ENCODE results near the gene SEC14L5.

The SEC14L5 gene

DNA sequence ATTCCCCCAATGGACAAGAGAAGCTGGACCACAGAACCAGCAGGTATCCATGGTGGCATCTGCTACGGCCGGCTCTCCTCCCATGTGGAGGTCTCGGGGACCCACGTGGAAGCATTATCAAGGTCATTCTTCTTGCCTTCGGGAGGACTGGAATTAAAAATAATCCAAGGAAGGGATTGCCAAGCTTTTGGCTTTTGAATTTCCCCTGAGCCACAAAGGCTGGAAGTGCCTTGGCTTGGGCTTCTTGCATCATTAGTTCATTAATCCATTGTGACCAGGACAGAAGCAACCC lies 59.5 kb downstream of the SEC14L5 start:
- DNase-seq, result no peak

DNA sequence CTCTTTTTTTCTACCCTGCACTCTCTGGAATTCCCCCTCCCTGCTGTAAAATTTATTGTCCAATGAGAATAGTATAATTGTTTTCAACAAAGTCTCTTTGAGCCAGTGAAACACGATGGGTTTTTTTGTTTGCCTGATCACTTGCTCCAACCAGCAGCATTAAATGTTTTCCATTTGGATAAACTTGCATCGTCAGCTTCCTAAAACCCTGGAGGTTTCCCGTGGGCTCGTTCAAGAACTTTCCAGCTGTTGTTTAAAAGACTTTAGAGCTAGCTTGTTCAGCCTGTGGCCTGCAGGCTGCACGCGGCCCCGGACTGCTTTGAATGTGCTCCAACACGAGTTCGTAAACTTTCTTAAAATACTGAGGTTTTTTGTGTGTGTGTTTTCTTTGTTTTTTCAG lies 60.7 kb downstream of the SEC14L5 start:
- DNase-seq, result no peak

DNA sequence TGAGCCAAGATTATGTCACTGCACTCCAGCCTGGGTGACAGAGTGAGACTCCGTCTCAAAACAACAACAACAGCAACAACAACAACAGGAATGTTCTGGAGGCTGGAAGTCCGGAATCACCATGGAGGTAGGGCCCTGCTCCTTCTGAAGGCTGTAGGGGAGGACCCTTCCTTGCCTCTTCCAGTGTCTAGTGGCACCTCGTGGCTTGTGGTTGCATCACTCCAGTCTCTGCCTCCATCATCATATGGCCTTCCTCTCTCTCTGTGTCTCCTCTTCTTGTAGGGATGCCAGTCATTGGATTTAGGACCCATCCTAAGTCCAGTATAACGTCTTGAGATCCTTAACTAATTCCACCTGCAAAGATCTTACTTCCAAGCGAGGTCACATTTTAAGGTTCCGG lies 61.6 kb downstream of the SEC14L5 start:
- no peak for DNase-seq

DNA sequence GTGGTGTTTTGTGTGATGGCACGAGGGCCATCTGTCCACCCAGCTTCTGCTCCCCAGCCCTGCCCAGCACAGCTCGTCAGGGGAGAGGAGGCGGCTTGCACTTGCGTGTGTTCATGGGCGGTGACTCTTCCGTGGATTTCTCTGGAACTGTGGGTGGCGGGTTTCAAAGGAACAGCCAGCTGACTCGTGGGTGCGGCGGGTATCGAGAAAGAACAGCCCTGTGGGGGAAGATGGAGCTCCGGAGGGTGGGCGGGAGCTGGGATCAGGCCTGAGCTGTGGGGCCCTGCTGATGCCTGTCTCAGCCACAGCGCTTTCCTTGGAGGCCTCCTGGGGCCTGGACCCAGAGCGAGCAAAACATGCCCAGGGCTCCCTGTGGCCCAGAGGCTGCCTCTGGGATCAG lies 62.4 kb downstream of the SEC14L5 start:
- DNase-seq, result no peak

DNA sequence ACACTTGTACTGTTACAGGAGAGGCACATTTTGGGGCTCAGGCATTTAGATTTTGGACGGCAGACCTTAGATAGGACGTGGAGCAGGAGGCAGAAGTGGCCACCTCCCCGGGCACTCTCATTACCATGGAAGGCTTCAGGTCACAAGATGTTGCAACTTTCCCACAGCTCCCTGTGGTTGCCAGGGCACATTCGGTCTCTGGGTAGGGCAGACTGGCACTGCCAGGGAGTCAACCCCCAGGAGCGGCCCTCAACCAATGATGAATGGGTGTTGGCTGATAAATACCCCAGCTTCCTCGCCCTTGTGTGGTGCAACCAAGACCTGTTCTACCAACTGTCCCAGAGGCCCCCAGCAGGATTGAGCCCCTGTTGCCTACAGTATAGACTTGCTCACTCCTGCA lies 64.4 kb downstream of the SEC14L5 start:
- DNase-seq, result no peak

DNA sequence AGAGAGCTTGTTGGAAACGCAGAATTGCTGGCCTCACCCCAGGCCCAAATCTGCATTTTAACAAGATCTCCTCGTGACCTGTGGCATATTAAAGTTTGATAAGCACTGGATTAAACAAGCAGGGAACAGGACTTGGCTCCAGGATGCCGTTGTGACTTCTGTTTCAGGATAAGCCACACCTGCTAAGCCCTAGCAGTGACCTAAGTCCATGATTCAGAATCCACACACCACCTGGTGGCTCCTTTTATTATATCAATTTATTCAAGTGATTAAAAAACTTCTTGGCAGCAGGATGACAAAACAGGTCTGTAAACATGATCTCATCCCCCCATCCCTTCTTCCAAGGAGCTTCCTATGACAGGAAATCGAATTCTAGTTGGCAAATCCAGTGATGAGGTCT lies 66.5 kb downstream of the SEC14L5 start:
- DNase-seq, result no peak

DNA sequence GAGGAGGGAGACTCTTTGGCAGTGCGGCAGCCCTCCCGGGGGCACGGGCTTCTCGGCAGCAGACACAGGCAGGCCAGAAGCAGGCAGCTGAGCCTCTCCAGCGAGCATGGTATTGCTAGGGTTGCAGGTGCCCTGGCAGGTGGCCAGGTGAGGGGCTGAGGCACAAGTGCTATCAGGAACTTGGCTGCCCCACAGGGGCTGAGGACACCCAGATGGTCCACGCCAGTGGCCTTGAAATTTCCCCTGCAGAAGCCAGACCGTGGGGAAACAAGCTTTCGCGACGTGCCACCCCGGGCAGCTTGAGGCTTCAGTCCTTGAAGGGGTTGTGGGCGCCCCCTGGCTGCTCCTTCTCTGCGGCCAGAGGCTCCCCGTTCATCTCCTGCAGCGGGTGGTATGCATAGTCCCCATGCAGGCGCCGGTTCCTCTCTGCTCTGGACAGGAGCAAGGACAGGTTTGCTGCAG lies 67.1 kb downstream of the SEC14L5 start:
- DNase-seq, result no peak

DNA sequence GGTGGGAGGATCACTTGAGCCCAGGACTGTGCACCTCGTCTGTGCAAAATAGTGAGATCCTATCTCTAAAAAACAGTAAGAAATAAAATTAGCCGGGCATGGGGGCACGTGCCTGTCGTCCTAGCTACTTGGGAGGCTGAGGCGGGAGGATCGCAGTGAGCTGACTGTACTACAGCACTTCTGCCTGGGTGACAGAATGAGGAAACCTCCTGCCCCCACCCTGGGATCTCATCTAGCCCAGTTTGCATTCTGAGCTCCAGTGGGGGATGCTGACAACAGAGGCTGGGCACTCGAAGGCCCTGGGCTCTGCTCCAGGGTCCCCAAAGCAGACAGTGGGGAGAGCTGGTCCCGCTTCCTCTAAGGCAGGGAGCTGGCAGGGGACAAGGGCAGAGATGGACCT lies 68.5 kb downstream of the SEC14L5 start:
- no peak for DNase-seq

DNA sequence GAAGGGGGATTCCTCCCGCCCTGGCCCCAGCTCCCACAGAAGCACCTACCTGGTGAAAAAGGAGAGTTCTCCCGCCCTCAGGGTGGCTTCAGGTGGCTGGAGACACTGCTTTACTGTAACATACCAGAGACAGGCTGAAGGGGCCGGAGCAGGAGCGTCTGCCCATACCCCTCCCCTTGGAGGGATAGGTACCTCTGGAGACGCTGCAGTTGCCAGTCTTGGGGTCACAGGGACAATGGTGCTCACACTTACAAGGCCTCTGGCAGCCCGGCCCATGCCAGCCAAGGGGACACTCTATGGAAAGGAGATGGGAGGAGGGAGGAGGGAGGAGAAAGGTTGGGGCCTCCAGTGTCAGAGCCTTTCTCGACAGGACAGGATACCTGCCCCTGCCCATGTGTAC lies 69.0 kb downstream of the SEC14L5 start:
- DNase-seq, result no peak

DNA sequence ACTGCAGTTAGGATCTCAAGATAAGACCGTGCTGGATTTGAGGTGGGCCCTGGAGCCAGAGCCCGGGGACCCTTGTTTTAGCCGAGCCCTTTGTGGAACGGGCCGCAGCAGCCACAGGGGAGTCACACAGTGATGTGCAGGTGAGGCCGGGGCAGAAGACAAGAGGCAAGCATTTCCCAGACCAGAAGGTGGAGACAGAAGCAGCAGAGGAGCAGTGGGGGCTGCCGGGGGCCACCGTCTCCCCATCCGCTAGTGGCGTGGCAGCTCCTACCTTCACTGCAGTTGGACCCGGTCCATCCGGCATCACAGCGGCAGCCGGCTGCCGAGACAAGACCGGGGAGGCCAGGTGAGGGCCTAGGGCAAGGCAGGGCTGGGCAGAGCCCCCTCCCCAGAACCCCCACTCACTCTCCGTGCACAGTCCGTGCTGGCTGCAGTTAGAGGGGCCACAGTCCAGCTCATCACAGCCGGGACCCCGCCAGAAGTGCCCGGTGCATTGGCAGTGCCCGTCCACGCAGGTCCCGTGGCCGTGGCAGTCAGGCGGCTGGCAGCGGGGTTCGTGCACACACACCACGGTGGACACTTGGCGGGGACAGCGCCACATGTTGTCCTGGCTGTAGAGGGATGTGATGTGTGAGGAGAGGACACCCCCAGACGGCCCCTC lies 69.6 kb downstream of the SEC14L5 start:
- no peak for DNase-seq

DNA sequence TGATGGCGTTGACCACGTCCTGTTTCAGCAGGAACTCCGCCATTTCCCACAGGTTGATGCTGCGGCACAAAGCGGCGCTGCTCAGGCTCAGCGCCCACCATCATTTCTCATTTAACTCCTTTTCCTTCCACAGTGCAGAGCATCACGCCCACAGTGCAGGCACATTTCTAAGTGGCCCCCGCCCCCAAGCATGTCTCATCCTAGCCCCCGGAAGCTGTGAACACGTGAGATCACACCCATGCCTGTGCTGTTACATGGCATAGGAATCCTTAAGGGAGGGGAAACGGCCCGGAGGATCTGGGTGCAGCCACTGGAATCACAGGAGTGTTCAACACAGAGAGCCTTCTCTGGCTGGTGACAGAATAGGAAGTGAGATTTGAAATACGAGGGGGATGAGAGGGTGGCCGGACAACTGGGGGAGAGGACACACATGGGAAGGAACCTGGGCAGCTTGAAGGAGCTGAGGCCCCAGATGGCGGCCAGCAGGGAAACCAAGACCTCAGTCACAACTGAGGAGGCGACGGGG lies 70.9 kb downstream of the SEC14L5 start:
- DNase-seq, result no peak

DNA sequence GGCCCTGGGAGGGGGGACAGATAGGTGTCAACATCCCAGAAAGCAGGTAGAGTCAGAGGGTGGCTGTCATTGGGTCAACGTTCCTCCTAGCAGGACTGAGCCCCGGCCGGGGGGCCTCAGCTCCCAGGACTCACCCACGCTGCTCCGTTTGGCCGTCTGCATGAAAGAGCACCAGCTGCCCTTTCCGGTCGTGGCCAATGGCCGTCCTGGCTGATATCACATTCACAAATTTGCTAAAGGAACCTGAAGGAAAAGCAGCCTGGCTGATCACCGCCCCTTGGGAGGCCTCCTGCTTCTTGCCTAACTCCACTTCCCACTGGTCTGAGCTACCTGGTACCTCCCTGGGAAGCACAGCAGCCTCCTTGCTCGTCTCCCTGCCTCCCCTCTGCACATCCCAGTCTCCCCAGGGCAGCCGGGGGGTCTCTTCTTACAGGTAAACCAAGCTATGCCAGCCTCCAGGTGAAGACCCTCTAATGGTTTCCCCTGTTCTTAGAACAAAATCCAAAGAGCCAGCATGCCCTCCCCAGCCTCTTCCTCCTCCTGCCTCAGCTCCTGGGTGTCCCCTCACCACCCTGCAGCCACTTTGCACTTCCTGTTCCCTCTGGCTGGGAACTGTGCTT lies 72.2 kb downstream of the SEC14L5 start:
- DNase-seq, result no peak

DNA sequence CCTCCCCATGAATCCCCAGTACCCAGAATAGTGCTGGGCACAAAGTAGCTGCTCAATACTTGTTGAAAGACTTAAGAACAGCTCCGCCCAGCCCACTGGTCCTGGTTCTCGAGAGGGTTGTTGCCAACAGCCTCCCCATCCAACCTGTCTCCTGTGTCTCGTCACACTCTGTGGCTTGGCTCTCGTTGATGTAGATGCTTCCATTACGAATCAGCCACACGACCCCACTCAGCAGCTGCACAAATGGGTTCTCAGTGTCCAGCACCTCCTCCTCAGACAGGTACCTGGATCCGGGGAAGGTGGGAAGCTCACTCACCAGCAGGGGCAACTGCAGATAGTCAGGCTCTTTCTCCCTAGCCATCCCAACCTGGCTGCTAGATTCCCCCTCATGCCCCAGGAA lies 73.5 kb downstream of the SEC14L5 start:
- DNase-seq, result no peak

DNA sequence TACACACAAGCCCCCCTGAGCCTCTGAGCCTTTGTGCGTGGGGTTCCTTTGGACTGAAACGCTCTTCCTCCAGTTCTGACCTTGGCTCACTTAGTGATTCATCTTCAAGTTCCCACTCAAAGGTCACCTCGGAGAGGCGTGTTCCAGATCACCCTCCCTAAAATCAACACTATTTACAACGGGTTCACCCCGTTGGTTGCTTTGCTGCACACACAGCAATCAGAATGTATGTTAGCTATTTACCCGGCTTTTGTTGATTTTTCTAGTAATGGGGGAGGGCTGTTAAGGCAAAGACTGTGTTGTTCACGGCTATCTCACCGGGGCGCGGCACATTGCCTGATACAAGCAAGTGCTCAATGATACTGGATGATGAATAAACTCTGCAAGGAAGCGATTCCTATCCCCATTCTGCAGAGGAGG lies 74.6 kb downstream of the SEC14L5 start:
- DNase-seq, result no peak

DNA sequence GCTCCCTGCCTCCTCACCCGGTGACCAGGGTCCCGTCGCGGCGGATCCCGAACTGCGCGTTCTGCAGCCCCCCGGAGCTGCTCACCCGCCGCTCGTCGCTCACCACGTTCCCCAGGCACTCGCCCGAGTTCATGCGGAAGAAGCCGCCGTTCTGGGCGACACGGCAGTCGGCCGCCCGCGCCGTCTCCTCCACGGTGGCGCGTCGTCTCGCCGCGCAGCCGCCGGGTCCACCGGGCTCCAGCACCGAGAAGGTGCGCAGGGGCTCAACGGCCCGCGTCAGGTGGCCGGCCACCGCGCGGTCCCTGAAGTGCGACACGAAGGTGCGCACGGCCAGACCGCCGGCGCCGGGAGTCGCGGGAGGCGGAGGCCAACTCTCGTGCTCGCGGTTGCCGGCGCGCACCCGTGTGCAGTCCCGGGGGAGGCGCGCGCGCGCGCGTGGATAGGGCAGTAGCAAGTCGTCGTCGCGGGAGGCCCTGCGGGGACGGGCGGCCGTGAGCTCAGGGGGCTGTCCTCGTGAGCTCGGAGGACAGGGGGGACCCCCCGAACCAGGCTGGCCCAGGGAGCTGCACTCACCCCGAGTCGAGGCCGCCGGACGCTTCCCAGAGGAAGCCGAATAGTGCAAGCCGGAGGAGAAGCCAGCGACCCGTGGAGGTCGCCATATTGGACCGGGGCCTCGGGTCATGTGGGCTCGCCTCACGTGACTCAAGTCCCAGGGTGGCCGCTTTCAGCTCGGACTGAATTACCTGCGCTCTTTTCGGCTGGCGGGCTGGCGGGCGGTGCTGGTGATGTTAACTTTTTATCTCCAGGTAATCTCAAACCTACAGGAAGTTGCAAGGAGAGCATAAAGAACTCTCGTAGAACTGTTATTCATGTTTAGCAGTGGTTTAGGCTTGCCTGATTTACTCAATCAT lies 75.4 kb downstream of the SEC14L5 start, which contains the start of gene NAGPA:
TSS of gene NAGPA (minus strand) at position 680 of the 911 bp plus-strand sequence. CDS start at position 659, 21 bp downstream.
- DNase-seq, result peak; percentile 87

DNA sequence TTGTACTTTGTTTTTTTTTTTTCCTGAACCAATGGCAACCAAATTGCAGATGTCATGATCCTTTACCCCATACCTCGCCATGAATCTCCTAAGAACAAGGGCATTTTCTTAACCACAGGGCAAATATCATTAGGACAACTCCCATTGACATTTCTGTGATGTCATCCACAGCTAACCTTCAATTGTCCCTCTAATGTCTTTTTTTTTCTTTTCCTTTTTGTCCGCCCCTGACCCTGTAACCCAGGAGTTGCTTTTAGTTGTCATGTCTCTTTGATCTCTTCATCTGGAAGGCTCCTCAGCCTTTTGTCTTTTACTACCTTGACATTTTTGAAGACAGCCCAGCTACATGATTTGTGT lies 76.0 kb downstream of the SEC14L5 start:
- DNase-seq, result no peak

DNA sequence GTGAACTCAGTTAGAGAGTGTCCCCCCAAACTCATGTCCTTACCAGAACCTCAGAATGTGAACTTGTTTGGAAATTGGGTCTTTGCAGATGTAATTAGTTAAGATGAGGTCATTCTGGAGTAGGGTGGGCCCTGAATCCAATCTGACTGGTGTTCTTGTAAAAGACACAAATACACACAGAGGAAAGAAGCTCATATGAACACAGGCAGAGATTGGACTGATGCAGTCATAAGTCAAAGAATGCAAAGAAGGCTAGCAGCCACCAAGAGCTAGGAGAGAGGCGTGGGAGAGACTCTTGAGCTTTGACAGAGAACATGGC lies 77.7 kb downstream of the SEC14L5 start:
- DNase-seq, result no peak

DNA sequence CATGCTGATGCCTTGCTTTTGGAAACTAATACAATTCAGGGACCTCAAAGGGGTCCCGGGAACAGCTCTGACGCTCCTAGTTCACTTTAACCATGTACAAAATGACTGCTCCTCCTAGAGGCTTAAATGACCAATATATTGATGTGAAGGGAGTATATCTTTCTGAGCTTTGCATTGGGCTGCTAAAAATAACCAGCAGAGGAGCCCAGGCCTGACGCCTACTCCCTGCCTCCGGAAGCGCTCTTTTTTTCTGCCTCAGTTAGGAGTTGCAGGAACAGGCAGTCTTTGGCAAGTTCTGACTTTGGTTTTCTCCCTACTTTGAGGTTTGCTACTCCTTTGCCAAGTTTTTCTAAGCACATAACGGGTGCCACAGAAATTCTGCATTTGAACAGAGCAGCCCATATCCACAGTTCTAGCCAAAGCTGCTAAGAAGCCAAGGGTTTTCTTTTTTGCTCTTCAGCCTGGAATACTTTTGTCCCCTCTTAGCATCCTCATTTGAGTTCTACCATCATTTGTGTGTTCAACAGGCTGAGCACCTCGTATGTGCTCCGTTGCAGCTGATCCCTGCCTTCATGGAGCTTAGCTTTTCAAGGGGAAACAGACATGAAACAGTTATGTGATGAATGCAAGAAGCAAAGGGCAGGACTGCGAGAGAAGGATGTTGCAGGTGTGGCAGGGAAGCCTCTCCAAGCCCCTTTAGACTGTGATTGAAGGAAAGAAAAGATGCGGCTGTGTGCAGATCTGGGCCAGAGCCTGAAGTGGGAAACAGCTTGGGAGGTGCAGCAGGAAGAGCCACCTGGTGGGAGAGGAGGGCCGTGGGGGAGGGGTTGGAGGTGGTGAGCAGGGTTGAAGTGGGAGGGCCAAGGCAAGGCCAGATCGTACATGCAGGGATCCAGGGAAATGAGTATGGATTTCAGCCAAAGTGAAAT lies 78.4 kb downstream of the SEC14L5 start:
- DNase-seq, result no peak

DNA sequence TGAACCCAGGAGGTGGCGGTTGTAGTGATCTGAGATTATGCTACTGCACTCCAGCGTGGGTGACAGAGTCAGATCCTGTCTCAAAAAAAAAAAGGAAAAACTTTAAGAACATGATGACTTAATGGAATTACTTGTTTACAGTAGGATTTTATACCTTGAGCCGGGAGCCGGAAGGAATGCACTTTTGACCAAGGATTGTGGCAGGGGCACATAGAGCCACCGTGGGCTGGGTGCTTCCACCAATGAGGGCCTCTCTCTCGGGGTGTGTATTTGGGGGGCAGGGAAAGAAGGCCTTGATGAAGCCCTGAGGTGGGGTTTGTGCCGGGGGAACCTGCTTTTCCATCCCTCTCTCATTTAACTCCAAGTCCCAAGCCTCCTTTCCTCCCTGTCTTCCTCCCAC lies 82.3 kb downstream of the SEC14L5 start:
- no peak for DNase-seq

DNA sequence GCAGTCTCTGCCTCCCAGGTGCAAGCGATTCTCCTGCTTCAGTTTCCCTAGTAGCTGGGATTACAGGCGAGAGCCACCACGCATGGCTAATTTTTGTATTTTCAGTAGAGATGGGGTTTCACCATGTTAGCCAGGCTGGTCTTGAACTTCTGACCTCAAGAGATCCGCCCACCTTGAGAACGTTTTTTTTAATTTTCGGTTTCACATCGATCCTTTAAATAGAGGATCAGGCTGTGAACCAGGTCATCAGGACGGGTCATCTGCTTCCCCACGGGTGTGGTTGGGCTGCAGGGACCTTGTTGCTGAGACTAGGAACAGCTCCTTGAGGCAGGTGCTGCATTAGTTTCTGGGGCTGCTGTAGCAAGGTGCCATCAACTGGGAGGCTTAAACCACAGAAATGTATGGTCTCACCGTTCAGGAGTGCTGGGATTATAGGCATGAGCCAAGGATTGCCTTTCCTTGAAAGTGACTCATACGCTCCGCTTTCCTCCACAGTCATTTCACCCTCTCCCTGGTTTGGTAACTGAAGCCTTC lies 83.5 kb downstream of the SEC14L5 start:
- DNase-seq, result no peak

DNA sequence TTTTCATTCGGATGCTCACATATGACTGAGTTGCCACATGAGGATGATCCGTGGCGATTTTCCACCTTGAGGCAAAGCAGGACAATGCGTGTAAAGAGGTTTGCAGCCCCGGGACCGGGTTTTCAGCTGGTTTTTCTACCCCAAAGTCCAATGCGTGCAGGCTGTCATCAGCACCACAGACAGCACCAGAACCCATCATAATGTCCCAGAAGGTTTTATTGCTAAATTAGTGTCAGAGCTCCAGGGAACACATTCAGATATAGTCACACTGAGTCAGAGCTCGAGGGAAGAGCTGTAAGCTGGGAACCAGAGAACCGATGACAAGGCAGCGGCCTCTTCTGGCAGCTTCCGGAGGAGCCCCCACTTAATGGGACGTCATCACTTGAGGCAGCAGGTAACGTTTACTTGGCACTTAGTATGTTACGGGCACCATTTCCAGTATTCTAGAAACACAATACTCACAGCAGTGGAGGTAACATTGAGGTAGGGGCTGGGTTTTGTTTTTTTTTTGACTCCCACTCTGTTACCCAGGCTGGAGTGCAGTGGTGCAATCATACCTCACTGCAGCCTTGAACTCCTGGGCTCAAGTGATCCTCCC lies 84.5 kb downstream of the SEC14L5 start:
- DNase-seq, result no peak

DNA sequence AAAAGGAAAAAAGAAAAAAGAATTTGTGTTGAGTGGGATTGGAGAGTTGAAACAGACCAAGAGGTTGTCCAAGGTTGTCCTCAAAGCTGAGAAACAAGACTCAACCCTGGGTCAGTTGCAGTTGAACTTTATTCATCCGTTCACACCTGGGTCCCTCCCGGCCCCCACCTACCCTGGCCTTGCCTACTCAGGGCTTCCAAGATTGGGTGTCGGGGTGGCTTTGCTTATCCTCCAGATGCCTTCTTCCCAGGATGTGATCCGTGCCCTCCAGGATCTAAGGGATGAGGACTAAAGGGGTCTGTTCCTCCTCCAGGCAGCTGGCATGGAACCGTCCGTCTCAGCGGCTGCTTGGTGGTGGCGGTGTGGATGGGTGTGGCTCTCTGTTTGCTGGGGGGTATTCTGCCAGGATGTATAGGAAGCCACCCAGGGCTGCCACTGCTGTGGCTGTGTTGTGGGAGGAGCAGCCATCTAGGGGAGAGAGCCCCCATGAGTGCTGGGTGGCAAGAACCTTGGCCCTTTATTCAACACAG lies 85.9 kb downstream of the SEC14L5 start:
- no peak for DNase-seq
